IPS DF 6.9 (cell line): Measurements from ENCODE around the gene CXCR1.
"Not testable (repeated sequence)": the region's sequence is repeated elsewhere in the genome, so short reads cannot be mapped to it uniquely, and the experiment has no call there.

Experiments
- DNase-seq: peaks from one replicate; pipeline ENCODE4 v3.0.0-alpha.2; 2013; ENCODE audit warnings: low read depth, low spot score
- H3K27ac ChIP-seq: one replicate; pipeline ENCODE4 v1.5.1; 2013; ENCODE audit warnings: low read length, control low read depth
- H3K27me3 ChIP-seq: 2 replicates; pipeline ENCODE4 v1.6.1; 2013; ENCODE audit warnings: mild to moderate bottlenecking, low read length; ENCODE audit not compliant: control insufficient read depth, insufficient read depth
- H3K36me3 ChIP-seq: 2 replicates; pipeline ENCODE4 v1.6.1; 2013; ENCODE audit warnings: low read length; ENCODE audit not compliant: control insufficient read depth, insufficient read depth
- H3K4me1 ChIP-seq: 2 replicates; pipeline ENCODE4 v1.6.1; 2013; ENCODE audit warnings: low read length; ENCODE audit not compliant: control insufficient read depth, insufficient read depth
- H3K4me3 ChIP-seq: 2 replicates; pipeline ENCODE4 v1.5.1; 2013; ENCODE audit warnings: mild to moderate bottlenecking, low read length
- H3K9me3 ChIP-seq: 2 replicates; pipeline ENCODE4 v1.6.1; 2013; ENCODE audit warnings: low read length, inconsistent platforms; ENCODE audit not compliant: control insufficient read depth, insufficient read depth
- WGBS: extraction: QIAGEN DNeasy Blood & Tissue Kit; methylation state at CpG from one replicate; pipeline ENCODE4 v1.1.7; 2013; ENCODE audit warnings: mixed read lengths, missing lambda C conversion rate; ENCODE audit not compliant: insufficient read length, insufficient coverage; 5-methylcytosine and 5-hydroxymethylcytosine counted together

CXCR1 gene

GRCh38 chr2:218130822-218131221, 35.9 kb downstream of the CXCR1 start:
- no peaks in the 10 kb centered on the region for H3K9me3 ChIP-seq
- H3K4me3 ChIP-seq = no peak overlapping the region
- H3K36me3 ChIP-seq = no peaks in the 10 kb centered on the region
- H3K4me1 ChIP-seq = no peaks in the 10 kb centered on the region
- no peak for DNase-seq
- no peaks in the 10 kb centered on the region for H3K27me3 ChIP-seq
- H3K27ac ChIP-seq = no peak overlapping the region

- Histone ChIP-seq H3K4me1 (no peaks in the 10 kb centered on the region), H3K27ac (no peak overlapping the region), H3K4me3 (no peak overlapping the region), H3K27me3 (no peaks in the 10 kb centered on the region), H3K9me3 (no peaks in the 10 kb centered on the region), H3K36me3 (no peaks in the 10 kb centered on the region)
- DNase-seq = no peak
- WGBS = no CpG with 5 or more reads among the region's 2 CpGs
Measured at GRCh38 chr2:218130377-218130776, 36.4 kb downstream of the CXCR1 start.

GRCh38 chr2:218129458-218130135, 37.2 kb downstream of the CXCR1 start:
- Histone ChIP-seq H3K27ac (no peak overlapping the region), H3K27me3 (no peaks in the 10 kb centered on the region), H3K4me3 (no peak overlapping the region), H3K36me3 (no peaks in the 10 kb centered on the region), H3K9me3 (no peaks in the 10 kb centered on the region), H3K4me1 (no peaks in the 10 kb centered on the region)
- DNase-seq = no peak
- WGBS = no CpG with 5 or more reads among the region's 6 CpGs

- DNase-seq = no peak
- WGBS = no CpG with 5 or more reads among the region's 6 CpGs
- Histone ChIP-seq H3K27me3 (no peaks in the 10 kb centered on the region), H3K9me3 (no peaks in the 10 kb centered on the region), H3K36me3 (no peaks in the 10 kb centered on the region), H3K4me1 (no peaks in the 10 kb centered on the region), H3K4me3 (no peak overlapping the region), H3K27ac (no peak overlapping the region)
Measured at GRCh38 chr2:218128781-218129457, 37.8 kb downstream of the CXCR1 start.

GRCh38 chr2:218127929-218128455, 38.8 kb downstream of the CXCR1 start:
- no peak for DNase-seq
- no CpG with 5 or more reads among the region's 3 CpGs for WGBS
- Histone ChIP-seq H3K4me1 (no peaks in the 10 kb centered on the region), H3K9me3 (no peaks in the 10 kb centered on the region), H3K36me3 (no peaks in the 10 kb centered on the region), H3K4me3 (no peak overlapping the region), H3K27ac (no peak overlapping the region), H3K27me3 (no peaks in the 10 kb centered on the region)

GRCh38 chr2:218125626-218126080, 41.1 kb downstream of the CXCR1 start, which contains the start of gene CXCR2:
Gene CXCR2, plus strand, starts transcription at chr2:218126028. Its CDS starts 8,774 bp downstream, at chr2:218134802.
- no CpG with 5 or more reads among the region's 8 CpGs for WGBS
- Histone ChIP-seq H3K27me3 (no peaks in the 10 kb centered on the region), H3K36me3 (no peaks in the 10 kb centered on the region), H3K4me1 (no peaks in the 10 kb centered on the region), H3K27ac (no peak within 1 kb of the TSS), H3K4me3 (no peak within 1 kb of the TSS), H3K9me3 (no peaks in the 10 kb centered on the region)
- no peak for DNase-seq

GRCh38 chr2:218125095-218125494, 41.7 kb downstream of the CXCR1 start:
- DNase-seq = no peak
- Histone ChIP-seq H3K4me1 (no peaks in the 10 kb centered on the region), H3K36me3 (no peaks in the 10 kb centered on the region), H3K4me3 (no peak overlapping the region), H3K27ac (no peak overlapping the region), H3K27me3 (no peaks in the 10 kb centered on the region), H3K9me3 (no peaks in the 10 kb centered on the region)
- no CpG with 5 or more reads among the region's 4 CpGs for WGBS

- no peak overlapping the region for H3K27ac ChIP-seq
- no peaks in the 10 kb centered on the region for H3K9me3 ChIP-seq
- no peaks in the 10 kb centered on the region for H3K4me1 ChIP-seq
- H3K27me3 ChIP-seq = no peaks in the 10 kb centered on the region
- H3K36me3 ChIP-seq = no peaks in the 10 kb centered on the region
- no peak for DNase-seq
- no CpG with 5 or more reads among the region's 4 CpGs for WGBS
- no peak overlapping the region for H3K4me3 ChIP-seq
Measured at GRCh38 chr2:218123986-218124385, 42.8 kb downstream of the CXCR1 start.

GRCh38 chr2:218122286-218122685, 44.5 kb downstream of the CXCR1 start:
- not testable (repeated sequence) for H3K9me3 ChIP-seq, DNase-seq, H3K36me3 ChIP-seq, H3K4me1 ChIP-seq, H3K4me3 ChIP-seq, H3K27me3 ChIP-seq, H3K27ac ChIP-seq

GRCh38 chr2:218121789-218122188, 45.0 kb downstream of the CXCR1 start:
- H3K27me3 ChIP-seq, H3K4me3 ChIP-seq, H3K27ac ChIP-seq, H3K9me3 ChIP-seq, H3K36me3 ChIP-seq, H3K4me1 ChIP-seq, DNase-seq: not testable (repeated sequence)
- WGBS = no CpG with 5 or more reads among the region's 4 CpGs
